AG04450 (cell line): ENCODE data around the gene MCF2L. TPM values are rescaled to one million over a fixed set of nuclear protein-coding genes. Genes with fewer than 3 reads are reported as not detected.

Source experiments
- CTCF ChIA-PET: fragments of 300-600, 350-600 bp; formaldehyde crosslinking; extraction: SDS; loops from one replicate; lab custom pipeline; 2022; ENCODE audit warnings: antibody characterized with exemption, inconsistent platforms; lab: Charles Lee
- POLR2A ChIA-PET: fragments of 350-600 bp; formaldehyde crosslinking; extraction: SDS; loops from one replicate; lab custom pipeline; 2021; ENCODE audit warnings: antibody characterized with exemption, inconsistent platforms; lab: Yijun Ruan, JAX
- DNase-seq: peaks from one replicate; pipeline ENCODE4 v3.0.0-alpha.2; 2011; ENCODE audit warnings: low read depth, low spot score
- H3K27ac ChIP-seq: one replicate; pipeline ENCODE4 v1.5.1; 2012; ENCODE audit warnings: low read depth, low read length, control low read depth
- H3K27me3 ChIP-seq: one replicate; pipeline ENCODE4 v1.6.0; 2012; ENCODE audit warnings: low read length; ENCODE audit not compliant: control insufficient read depth, insufficient read depth
- H3K4me3 ChIP-seq: 2 replicates; pipeline ENCODE4 v1.5.1; 2011; ENCODE audit warnings: mild to moderate bottlenecking, low read depth, low read length, control low read depth
- H3K9me3 ChIP-seq: 2 replicates; pipeline ENCODE4 v1.5.1; 2012; ENCODE audit warnings: low read length; ENCODE audit not compliant: control insufficient read depth, insufficient read depth
- CTCF ChIP-seq: IDR thresholded peaks from 2 replicates; pipeline ENCODE4 v1.5.1; 2011; ENCODE audit warnings: low read depth, low read length, control low read depth, inconsistent platforms
- polyA plus RNA-seq: library from polyadenylated mRNA; depleted of rRNA; stranded (reverse); fragments of >200 nt; gene quantifications from 2 replicates; pipeline ENCODE4 v1.2.3, GENCODE V29; 2011

MCF2L gene
- polyA plus RNA-seq, 1 experiment: 0.04 TPM

GRCh38 chr13:112926993-112927392, 42.0 kb upstream of the MCF2L start:
- Histone ChIP-seq H3K27me3 (peaks cover 33% of the 10 kb centered on the region), H3K27ac (no peak overlapping the region), H3K9me3 (no peaks in the 10 kb centered on the region; the same call in 1 of the 2 replicates), H3K4me3 (no peak overlapping the region)
- TF ChIP-seq CTCF: no peak
- POLR2A ChIA-PET: no interaction called here
- CTCF ChIA-PET: interaction anchor here (1.1 kb wide), 1 partner anchor 53 kb away, joined by 3 read pairs; no protein-coding TSS in a partner anchor
- DNase-seq: no peak

GRCh38 chr13:112928020-112928971, 40.7 kb upstream of the MCF2L start:
- no peak for DNase-seq
- POLR2A ChIA-PET: no interaction called here
- TF ChIP-seq CTCF: no peak
- H3K27ac ChIP-seq: no peak overlapping the region
- H3K27me3 ChIP-seq: peaks cover 29% of the 10 kb centered on the region
- CTCF ChIA-PET: no interaction called here
- H3K9me3 ChIP-seq: no peaks in the 10 kb centered on the region; the same call in 1 of the 2 replicates
- H3K4me3 ChIP-seq: no peak overlapping the region

GRCh38 chr13:112928972-112929782, 39.8 kb upstream of the MCF2L start:
- DNase-seq: no peak
- no peaks in the 10 kb centered on the region; the same call in 1 of the 2 replicates for H3K9me3 ChIP-seq
- ChIA-PET POLR2A (no interaction called here), CTCF (no interaction called here)
- no peak for TF ChIP-seq CTCF
- peaks cover 29% of the 10 kb centered on the region for H3K27me3 ChIP-seq
- no peak overlapping the region for H3K27ac ChIP-seq
- H3K4me3 ChIP-seq: no peak overlapping the region

GRCh38 chr13:112929783-112930055, 39.3 kb upstream of the MCF2L start:
- no peak for TF ChIP-seq CTCF
- H3K27ac ChIP-seq: no peak overlapping the region
- CTCF ChIA-PET: interaction anchor here (0.8 to 0.9 kb wide), 2 partner anchors 8 to 13 kb away, joined by 3 read pairs; no protein-coding TSS in a partner anchor

More at GRCh38 chr13:112929783-112930055, 39.3 kb upstream of the MCF2L start:
- H3K9me3 ChIP-seq: no peaks in the 10 kb centered on the region; the same call in 1 of the 2 replicates
- POLR2A ChIA-PET: no interaction called here
- DNase-seq: no peak
- no peak overlapping the region for H3K4me3 ChIP-seq
- H3K27me3 ChIP-seq: peaks cover 31% of the 10 kb centered on the region
